Vagina (tissue), 2 donors: ENCODE results near the gene ASF1A.

Experiments used
- POLR2A ChIP-seq, 2 donors: fragments of 450-650 bp; IDR thresholded peaks; one replicate each; pipeline ENCODE4 v1.6.1; 2017; ENCODE audit warnings: antibody characterized with exemption in 2 of 2, mild to moderate bottlenecking in 2 of 2, moderate library complexity in 2 of 2
- POLR2AphosphoS5 ChIP-seq, 2 donors: sonication (generic); formaldehyde crosslinking; IDR thresholded peaks; one replicate each; pipeline ENCODE4 v1.9.0; 2017; ENCODE audit warnings: antibody characterized with exemption in 2 of 2, mild to moderate bottlenecking in 2 of 2, low read depth in 1 of 2; ENCODE audit not compliant: insufficient read depth in 1 of 2
- TF ChIP-seq, protein P1 (sequence below), 3 experiments: fragments of 450-650 bp in 2 of 3; fragments of 200-600 bp in 1 of 3; sonication (generic) in 1 of 3; IDR thresholded peaks; one replicate each; pipeline ENCODE4 v1.5.1; 2017 to 2019; ENCODE audit warnings: antibody characterized with exemption in 3 of 3, mild to moderate bottlenecking in 2 of 3, moderate library complexity in 2 of 3

- TF ChIP-seq, protein P1, sequence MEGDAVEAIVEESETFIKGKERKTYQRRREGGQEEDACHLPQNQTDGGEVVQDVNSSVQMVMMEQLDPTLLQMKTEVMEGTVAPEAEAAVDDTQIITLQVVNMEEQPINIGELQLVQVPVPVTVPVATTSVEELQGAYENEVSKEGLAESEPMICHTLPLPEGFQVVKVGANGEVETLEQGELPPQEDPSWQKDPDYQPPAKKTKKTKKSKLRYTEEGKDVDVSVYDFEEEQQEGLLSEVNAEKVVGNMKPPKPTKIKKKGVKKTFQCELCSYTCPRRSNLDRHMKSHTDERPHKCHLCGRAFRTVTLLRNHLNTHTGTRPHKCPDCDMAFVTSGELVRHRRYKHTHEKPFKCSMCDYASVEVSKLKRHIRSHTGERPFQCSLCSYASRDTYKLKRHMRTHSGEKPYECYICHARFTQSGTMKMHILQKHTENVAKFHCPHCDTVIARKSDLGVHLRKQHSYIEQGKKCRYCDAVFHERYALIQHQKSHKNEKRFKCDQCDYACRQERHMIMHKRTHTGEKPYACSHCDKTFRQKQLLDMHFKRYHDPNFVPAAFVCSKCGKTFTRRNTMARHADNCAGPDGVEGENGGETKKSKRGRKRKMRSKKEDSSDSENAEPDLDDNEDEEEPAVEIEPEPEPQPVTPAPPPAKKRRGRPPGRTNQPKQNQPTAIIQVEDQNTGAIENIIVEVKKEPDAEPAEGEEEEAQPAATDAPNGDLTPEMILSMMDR (IDR thresholded peaks at IDR 0.05): no peak
- TF ChIP-seq POLR2A (IDR thresholded peaks at IDR 0.05): no peak
- TF ChIP-seq POLR2AphosphoS5 (IDR thresholded peaks at IDR 0.05; ENCODE audit: insufficient read depth in 1 of 2, low read depth in 1 of 2): no peak
Observed at GRCh38 chr6:118875672-118876071, 18.3 kb upstream of the ASF1A start.
